Ovary (tissue), 9 donors: Measurements from ENCODE around the gene WNT8A. TPM values are rescaled to one million over a fixed set of nuclear protein-coding genes. Genes with fewer than 3 reads are reported as not detected.

Experiments used
- DNase-seq, 5 donors: peaks; one replicate each; pipeline ENCODE4 v3.0.0-alpha.2; 2019 to 2020
- H3K27ac ChIP-seq, 2 donors: fragments of 200-600 bp; one replicate each; pipeline versions ENCODE4 v1.5.1 to v1.8.0; 2019 to 2022
- H3K27me3 ChIP-seq: fragments of 200-600 bp; one replicate; pipeline ENCODE4 v1.8.0; 2022
- H3K36me3 ChIP-seq: fragments of 200-600 bp; sonication (generic); one replicate; pipeline ENCODE4 v1.5.1; 2019
- H3K4me1 ChIP-seq: one replicate; pipeline ENCODE4 v1.8.1; 2013; ENCODE audit warnings: mild to moderate bottlenecking, moderate library complexity; ENCODE audit not compliant: insufficient read depth
- H3K4me3 ChIP-seq: fragments of 200-600 bp; sonication (generic); one replicate; pipeline ENCODE4 v1.5.1; 2017
- H3K9me3 ChIP-seq, 2 donors: fragments of 200-600 bp in 1 of 2; sonication (generic) in 1 of 2; one replicate each; pipeline versions ENCODE4 v1.5.1 to v1.8.1; 2013 to 2019; ENCODE audit warnings: mild to moderate bottlenecking in 1 of 2, moderate library complexity in 1 of 2
- CTCF ChIP-seq, 3 donors: fragments of 450-650 bp in 2 of 3; fragments of 200-600 bp in 1 of 3; IDR thresholded peaks; one replicate each; pipeline versions ENCODE4 v1.5.1 to v1.8.0; 2016 to 2022; ENCODE audit warnings: antibody characterized with exemption in 3 of 3, mild to moderate bottlenecking in 1 of 3
- EP300 ChIP-seq: sonication (generic); formaldehyde crosslinking; IDR thresholded peaks from one replicate; pipeline ENCODE4 v1.6.1; 2017; ENCODE audit warnings: antibody characterized with exemption
- POLR2A ChIP-seq: fragments of 450-650 bp; IDR thresholded peaks from one replicate; pipeline ENCODE4 v1.6.1; 2017; ENCODE audit warnings: antibody characterized with exemption, mild to moderate bottlenecking, moderate library complexity
- WGBS, 3 donors: extraction: QIAGEN DNeasy Blood & Tissue Kit in 1 of 3; methylation state at CpG; one replicate each; pipeline versions ENCODE4 v1.1.5 to v1.1.7; 2013 to 2017; 5-methylcytosine and 5-hydroxymethylcytosine counted together
- intact Hi-C, 4 donors: fragments of 100-400 bp; cut with DNase I; formaldehyde crosslinking; loops; one replicate each; pipeline versions ENCODE4 v1.11.0 to v1.15.1; 2022 to 2023
- polyA plus RNA-seq, 2 donors: library from polyadenylated mRNA; stranded (reverse); fragments of 200-250 nt in 1 of 2; fragments of 350-450 nt in 1 of 2; fragmentation: Illumina TruSeq in 1 of 2; extraction: RNeasy Lipid Tissue Mini Kit (QIAGEN cat#74804) in 1 of 2; gene quantifications; one replicate each; pipeline ENCODE4 v1.2.3, GENCODE V29; 2013 to 2014
- total RNA-seq, 7 donors: library from RNA; depleted of rRNA in 2 of 7; stranded (reverse); fragments of >200 nt in 2 of 7; fragmentation: NEBNext Ultra II Directional in 3 of 7; extraction: Animal tissue kit (Norgen Biotek cat#: 25700) in 3 of 7; gene quantifications; one replicate each; pipeline versions ENCODE4 v1.1.0 to v1.2.4, GENCODE V29; 2016 to 2023
- donor health status: DM: no; HTN: no; CAD: no; lungs with moderate emphysema.
- donor health status: DM: no; HTN: no; CAD: no.
- donor health status: Bipolar disorder and iron deficiency.
- donor health status: DM: yes; HTN: yes; CAD: no.
- donor health status: DM: no; HTN: no; CAD: no.
- donor health status: DM: yes; HTN: yes; CAD: no.

The WNT8A gene
- total and polyA plus RNA-seq, 9 donors: not detected

DNA sequence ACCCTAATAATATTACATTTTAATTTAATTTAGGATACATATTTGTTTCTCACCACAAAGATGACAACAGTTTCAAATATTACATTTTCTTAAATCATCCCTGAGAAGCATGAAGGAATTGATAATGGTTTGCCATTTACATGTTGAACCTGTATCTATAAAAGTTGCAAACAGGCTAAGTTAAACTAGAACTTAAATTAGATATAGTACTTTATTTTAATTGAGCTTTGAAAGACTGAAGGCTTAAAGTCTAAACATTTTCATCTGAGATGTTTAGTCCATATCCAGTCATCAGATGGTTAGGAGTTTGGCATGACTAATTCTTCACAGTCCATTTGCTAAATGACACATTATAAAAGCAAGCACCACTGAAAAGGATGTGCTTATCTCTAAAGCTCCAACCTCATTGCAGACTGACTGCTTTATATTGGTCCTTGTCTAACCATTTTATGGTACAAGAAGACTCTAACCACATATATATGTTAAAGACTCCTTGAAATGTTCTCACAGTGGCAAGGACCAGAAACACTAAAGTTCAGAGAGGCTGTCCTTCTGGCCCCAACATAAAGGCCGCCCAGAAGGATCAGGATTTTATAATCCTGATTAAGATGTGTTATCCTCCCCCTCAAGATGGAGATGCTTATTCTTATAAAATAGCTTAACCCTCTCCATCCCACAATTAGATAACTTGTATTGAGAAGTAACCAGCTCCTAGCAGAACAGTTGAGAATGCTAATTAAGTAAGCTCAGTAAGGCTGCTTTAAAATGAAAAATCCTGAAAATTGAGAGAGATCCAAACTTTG, 25.8 kb downstream of the WNT8A start:
- TF ChIP-seq CTCF (IDR thresholded peaks at IDR 0.05) (no peak), POLR2A (no peak), EP300 (no peak)
- H3K36me3 ChIP-seq: no peaks in the 10 kb centered on the region
- H3K4me1 ChIP-seq: no peaks in the 10 kb centered on the region
- intact Hi-C loops: loop anchor here in 1 of 4 donors (1.0 kb wide), 1 partner anchor 74 kb away; no protein-coding TSS in a partner anchor
- WGBS, 3 donors: 61 to 82% (median 69%) methylated on average over 1 of the region's 1 CpG
- no peak for DNase-seq
- no peaks in the 10 kb centered on the region for H3K27me3 ChIP-seq
- no peak overlapping the region for H3K27ac ChIP-seq
- H3K9me3 ChIP-seq: no peaks in the 10 kb centered on the region
- no peak overlapping the region for H3K4me3 ChIP-seq

GRCh38 chr5:138110266-138110963, 26.6 kb downstream of the WNT8A start:
- Histone ChIP-seq H3K27me3 (no peaks in the 10 kb centered on the region), H3K9me3 (no peaks in the 10 kb centered on the region), H3K4me3 (no peak overlapping the region), H3K36me3 (no peaks in the 10 kb centered on the region), H3K27ac (no peak overlapping the region), H3K4me1 (no peaks in the 10 kb centered on the region)
- intact Hi-C loops: loop anchor here in 1 of 4 donors (1.0 kb wide), 1 partner anchor 75 kb away; no protein-coding TSS in a partner anchor
- 38 to 47% (median 43%) methylated on average over 4 of the region's 4 CpGs for WGBS, 3 donors
- TF ChIP-seq EP300 (no peak), CTCF (IDR thresholded peaks at IDR 0.05) (no peak), POLR2A (no peak)
- DNase-seq: no peak

- TF ChIP-seq EP300 (no peak), CTCF (IDR thresholded peaks at IDR 0.05) (no peak), POLR2A (no peak)
- Histone ChIP-seq H3K4me1 (no peaks in the 10 kb centered on the region), H3K36me3 (no peaks in the 10 kb centered on the region), H3K9me3 (no peaks in the 10 kb centered on the region), H3K27me3 (no peaks in the 10 kb centered on the region), H3K4me3 (no peak overlapping the region), H3K27ac (no peak overlapping the region)
- DNase-seq: no peak
- intact Hi-C loops: no loop called here
- 63 to 69% (median 66%) methylated on average over 4 of the region's 4 CpGs for WGBS, 3 donors
These were observed 27.3 kb downstream of the WNT8A start for GRCh38 chr5:138111181-138111580.

GRCh38 chr5:138111937-138112336, 28.1 kb downstream of the WNT8A start:
- Histone ChIP-seq H3K4me1 (no peaks in the 10 kb centered on the region), H3K36me3 (no peaks in the 10 kb centered on the region), H3K27me3 (no peaks in the 10 kb centered on the region), H3K27ac (no peak overlapping the region), H3K9me3 (no peaks in the 10 kb centered on the region), H3K4me3 (no peak overlapping the region)
- TF ChIP-seq CTCF (IDR thresholded peaks at IDR 0.05): no peak
- no peak for TF ChIP-seq EP300
- TF ChIP-seq POLR2A: no peak
- intact Hi-C loops: no loop called here
- 19 to 24% (median 21%) methylated on average over 1 of the region's 1 CpG for WGBS, 3 donors
- DNase-seq: no peak
